Fibroblast of the conjunctiva (primary cell): ENCODE measurements around the gene TNNT1.

Source experiments
- DNase-seq: peaks from one replicate; pipeline ENCODE4 v3.0.0-alpha.2; 2010; ENCODE audit warnings: low read depth

TNNT1 gene

DNA sequence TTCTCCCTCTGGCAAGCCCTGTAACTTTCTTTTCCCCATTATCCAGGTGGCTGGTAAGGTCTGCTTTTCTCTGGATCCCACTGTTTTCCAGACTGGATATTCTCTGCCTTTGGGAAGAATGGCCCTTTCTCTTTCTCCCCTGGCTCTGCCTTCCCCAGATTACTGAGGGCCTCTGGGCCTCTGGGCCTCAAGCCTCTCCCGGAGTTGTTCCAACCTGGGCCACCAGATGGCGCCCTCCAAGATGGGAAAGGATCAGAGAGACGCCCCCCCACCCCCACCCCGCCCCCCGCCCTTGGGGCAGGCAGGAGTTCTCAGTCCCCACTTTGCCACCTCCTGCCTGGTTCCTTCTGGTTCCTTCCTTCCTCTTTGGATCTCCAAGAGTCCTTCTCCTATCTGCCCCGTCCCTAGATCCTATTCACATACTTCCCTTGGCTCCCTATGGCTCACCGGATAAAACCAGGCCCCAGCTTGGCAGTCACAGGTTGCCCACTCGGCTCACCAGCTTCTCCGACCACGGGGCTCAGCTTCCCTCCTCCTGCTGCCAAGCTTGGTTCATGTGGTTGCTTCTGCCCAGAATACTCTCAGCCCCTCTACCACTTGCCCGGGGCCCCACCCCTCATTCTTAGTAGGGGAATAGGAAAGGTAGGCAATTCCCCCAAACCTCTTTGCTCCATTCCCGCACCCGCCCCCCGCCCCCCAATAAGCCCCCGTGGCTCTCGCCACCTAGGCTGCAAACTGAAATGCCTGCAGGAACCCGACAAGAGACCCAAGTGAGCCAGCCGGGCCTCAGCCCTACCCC, 60.3 kb downstream of the TNNT1 start:
- DNase-seq = peak; percentile 24

DNA sequence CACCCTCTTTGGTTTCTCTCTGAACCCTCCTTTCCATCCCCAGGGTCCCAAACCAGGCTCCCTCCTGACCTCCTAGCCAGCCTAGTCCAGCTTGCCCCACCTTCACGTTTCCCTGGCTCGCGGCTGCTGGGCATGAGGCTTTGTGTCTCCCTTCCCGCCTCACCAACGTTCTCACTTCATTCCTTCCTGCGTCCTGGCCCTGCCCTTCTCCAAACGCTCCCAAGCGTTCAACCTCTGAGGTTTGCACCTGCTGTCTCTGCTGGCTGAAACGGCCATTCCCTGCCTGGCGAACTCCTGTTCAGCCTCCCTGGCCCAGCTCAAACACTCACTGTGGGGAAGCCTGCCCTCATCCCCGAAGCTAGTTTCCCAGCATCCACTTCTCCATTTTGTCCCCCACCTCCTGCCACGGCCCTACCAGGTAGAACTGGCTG, 61.0 kb downstream of the TNNT1 start:
- no peak for DNase-seq

DNA sequence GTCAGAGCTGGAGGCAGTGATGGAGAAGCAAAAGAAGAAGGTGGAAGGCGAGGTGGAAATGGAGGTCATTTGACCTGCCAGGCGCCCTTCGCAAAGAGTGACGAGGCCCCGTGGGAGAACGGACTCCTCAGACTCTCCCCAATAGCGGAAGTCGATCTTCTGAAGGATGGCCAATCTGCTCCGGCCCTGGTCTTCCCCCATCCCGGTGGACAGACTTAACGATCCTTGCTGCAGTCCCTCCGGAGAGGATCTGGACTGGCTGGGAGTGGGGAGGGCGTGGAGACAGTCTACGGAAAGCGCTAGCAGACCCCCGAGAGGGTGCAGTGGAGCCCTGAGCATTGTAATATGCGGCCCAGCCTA, 61.5 kb downstream of the TNNT1 start:
- DNase-seq = no peak

DNA sequence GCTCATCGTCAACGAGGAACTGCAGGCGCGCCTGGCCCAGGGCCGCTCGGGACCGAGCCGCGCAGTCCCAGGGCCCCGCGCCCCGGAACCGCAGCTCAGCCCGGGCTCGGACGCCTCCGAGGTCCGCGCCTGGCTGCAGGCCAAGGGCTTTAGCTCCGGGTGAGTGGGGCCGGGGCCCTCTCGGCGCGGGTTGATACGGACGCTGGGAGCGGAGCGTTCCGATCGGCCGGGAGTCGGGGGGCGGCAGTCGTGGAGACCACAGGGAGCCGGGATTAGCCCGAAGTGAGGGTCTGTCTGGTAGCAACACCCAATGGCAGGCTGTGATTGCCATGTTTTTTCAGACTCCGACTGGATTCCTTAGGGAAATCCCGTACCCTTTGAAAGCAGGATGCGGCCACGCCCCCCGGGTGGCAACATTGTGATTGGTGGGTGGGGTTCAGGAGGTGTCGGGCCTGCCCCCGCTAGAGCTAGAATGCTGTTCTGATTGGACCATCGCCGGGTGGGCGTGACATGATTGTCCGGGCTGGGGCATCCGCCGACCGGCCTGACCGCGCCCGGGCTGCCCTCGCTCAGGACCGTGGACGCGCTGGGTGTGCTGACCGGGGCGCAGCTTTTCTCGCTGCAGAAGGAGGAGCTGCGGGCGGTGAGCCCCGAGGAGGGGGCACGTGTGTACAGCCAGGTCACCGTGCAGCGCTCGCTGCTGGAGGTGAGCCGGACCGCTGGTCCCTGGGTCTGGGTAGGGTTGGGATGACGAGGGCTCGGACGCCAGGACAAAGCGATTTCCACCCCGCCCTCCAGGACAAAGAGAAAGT, 62.1 kb downstream of the TNNT1 start:
- DNase-seq = peak; percentile 87

DNA sequence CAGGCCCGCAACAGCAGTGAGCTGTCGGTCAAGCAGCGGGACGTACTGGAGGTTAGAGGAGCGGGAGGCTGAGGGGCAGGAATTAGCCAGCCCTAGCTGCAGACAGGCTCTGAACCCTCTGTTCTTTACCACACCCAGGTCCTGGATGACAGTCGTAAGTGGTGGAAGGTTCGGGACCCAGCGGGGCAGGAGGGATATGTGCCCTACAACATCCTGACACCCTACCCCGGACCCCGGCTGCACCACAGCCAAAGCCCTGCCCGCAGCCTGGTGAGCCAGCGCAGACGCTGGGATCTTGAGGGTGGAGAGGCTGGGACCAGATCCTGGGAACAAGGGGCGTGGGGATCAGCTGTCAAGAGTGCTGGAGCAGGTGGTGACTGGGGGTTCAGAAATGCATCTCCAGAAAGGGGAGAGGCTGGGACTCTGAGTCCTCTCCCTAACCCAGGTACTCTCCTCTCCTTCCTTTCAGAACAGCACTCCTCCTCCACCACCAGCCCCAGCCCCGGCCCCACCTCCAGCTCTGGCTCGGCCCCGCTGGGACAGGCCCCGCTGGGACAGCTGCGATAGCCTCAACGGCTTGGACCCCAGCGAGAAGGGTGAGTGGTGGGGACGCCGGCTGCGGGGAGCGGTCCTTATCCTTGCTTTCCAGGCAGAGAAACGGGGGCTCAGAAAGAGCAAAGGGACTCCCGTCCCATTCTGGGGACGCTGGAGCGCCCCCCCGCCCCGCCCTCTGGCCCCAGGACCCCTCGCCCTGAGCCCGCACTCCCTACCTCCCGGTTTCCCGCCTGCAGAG, 62.9 kb downstream of the TNNT1 start:
- DNase-seq = no peak

DNA sequence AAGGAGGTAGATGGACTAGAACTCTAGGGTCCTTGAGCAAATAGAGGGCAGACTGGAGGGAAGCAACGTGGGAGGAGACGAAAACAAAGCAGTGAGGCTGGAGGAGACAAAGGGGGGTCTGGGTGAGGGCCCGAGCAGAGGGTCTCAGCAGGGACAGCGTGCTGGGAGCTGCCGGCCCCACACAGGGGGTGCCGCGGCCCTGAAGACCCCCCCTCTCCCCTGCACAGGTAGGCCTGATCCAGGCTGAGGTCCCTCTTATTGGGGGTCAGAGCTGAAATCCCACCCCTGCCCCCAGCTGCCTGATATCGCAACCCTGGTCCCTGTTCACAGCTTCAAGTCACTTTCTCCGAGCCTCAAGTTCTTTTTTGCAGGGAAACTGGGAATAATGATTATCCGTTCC, 64.6 kb downstream of the TNNT1 start:
- no peak for DNase-seq

DNA sequence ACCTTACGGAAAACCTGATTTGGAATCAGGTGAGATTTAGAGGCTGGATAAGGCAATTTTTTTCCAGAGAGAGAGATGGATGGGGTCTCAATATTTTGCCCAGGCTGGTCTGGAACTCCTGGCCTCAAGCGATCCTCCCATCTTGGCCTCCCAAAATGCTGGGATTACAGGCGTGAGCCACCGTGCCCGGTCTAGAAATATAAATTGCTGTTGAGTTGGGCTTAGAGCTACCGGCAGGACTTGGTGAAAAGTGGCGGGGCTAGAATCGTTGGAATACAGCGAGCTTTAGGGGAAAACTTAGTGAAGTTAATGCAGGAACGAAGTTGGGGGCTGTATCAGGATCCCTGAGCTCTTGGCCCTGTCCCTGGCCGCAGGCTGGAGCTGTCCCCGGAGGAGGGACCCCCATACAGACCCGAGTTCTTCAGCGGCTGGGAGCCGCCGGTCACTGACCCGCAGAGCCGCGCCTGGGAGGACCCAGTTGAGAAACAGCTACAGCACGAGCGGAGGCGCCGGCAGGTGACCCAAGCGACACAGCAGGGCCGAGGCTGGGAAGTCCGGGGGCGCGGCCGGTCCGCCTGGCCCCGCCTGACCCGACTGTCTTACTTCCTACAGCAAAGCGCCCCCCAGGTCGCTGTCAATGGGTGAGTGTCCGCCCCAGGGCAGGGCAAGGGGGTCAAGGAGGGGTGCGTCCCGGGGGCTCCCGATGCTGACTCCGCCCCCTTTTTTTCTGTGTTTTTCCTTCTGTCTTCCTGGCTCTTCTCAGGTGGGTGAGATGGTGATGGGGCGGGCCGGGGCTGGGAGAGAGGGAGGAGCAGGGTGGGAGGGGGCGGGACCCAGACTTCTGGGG, 65.8 kb downstream of the TNNT1 start:
- DNase-seq = no peak
